Measurements from ENCODE around the gene SYT6. TPM values are rescaled to one million over a fixed set of nuclear protein-coding genes. Genes with fewer than 3 reads are reported as not detected.

Gene SYT6
- total and polyA plus RNA-seq, 2 experiments from 2014 or later: 1.2 to 2.6 TPM

DNA sequence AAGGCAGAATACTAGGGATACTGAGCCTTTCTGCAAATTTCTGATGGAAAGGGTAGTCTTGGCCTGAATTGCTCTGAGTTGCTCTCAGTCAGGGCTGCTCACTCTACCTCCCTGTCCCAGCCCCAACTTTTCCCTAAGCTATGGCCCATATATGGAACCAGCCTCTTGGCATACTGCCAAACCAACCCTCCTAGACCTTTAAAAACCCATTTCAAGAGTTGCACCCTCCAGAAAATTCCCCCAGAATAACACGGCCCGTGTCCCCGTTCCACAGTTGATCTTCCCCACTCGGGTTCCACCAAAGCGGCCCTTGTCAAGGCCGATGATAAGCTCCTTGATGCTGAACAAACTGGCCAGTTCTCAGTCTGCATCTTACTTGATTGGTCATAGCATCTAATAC is 25.4 kb downstream of the SYT6 start:
- Histone ChIP-seq H4K20me1 (ENCODE audit: insufficient read depth, poor library complexity, severe bottlenecking) (no peaks in the 10 kb centered on the region), H3K27ac (no peak overlapping the region), H3K27me3 (no peaks in the 10 kb centered on the region), H3K79me2 (no peaks in the 10 kb centered on the region), H3K9me3 (ENCODE audit: low read depth) (no peaks in the 10 kb centered on the region), H3K4me1 (ENCODE audit: insufficient read depth) (peaks cover 2% of the 10 kb centered on the region), H3K36me3 (replicated peaks; ENCODE audit: insufficient read depth, low read depth) (no peaks in the 10 kb centered on the region), H3K9me2 (replicated peaks; ENCODE audit: insufficient read depth) (no peaks in the 10 kb centered on the region), H3K4me3 (no peak overlapping the region), H2AFZ (no peak overlapping the region), H3K4me2 (no peak overlapping the region)
- WGBS (ENCODE audit: low lambda C conversion rate, missing lambda C conversion rate): 92% methylated on average over 6 of the region's 6 CpGs
- DNase-seq (ENCODE audit: low spot score): no peak
- TF ChIP-seq EZH2 (IDR thresholded peaks at IDR 0.05; ENCODE audit: borderline replicate concordance) (no peak), EZH2phosphoT487 (IDR thresholded peaks at IDR 0.05; ENCODE audit: low read depth, severe bottlenecking, unreplicated experiment) (no peak)
- TF ChIP-seq, protein P1, sequence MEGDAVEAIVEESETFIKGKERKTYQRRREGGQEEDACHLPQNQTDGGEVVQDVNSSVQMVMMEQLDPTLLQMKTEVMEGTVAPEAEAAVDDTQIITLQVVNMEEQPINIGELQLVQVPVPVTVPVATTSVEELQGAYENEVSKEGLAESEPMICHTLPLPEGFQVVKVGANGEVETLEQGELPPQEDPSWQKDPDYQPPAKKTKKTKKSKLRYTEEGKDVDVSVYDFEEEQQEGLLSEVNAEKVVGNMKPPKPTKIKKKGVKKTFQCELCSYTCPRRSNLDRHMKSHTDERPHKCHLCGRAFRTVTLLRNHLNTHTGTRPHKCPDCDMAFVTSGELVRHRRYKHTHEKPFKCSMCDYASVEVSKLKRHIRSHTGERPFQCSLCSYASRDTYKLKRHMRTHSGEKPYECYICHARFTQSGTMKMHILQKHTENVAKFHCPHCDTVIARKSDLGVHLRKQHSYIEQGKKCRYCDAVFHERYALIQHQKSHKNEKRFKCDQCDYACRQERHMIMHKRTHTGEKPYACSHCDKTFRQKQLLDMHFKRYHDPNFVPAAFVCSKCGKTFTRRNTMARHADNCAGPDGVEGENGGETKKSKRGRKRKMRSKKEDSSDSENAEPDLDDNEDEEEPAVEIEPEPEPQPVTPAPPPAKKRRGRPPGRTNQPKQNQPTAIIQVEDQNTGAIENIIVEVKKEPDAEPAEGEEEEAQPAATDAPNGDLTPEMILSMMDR (IDR thresholded peaks at IDR 0.05; ENCODE audit: poor library complexity): no peak

DNA sequence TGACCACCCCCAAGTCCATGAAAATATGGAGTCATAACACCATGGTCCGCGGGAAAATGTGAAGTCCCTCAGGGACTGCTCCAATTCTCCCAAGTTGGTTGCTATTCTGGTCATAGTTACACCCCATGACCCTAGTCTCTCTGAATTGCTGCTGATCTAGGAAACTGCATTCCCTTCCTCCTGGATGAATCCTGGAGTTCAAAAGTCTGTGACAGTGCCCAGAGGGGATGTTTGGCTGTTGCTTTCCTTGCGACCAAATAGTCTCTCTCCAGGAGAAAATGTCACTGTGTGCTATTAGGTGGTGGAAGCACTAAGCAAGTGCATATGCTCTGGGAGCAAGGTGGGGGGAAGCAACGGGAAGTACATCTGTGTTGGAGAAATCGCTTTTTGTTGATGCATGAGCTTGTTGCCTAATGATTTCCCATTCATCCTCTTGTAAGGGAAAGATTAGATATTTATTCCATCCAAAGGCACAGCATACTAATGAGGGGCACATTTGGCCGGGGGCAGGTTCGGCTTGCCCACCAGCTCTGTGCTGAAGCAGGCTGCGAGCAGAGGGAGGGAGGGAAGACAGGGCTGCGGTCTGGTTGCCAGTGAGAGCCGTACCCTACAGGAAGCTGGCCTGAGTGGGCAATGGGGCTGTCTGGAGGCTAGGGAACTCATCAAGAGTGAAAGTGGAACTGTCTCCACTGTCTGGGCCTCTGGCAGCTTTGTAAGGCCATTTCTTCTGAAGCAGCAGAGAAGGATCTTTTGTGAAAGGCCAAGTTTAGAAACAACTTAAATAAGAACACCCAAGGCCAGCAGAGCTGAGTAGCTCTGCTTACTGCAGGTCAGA is 27.2 kb downstream of the SYT6 start:
- Histone ChIP-seq H2AFZ (no peak overlapping the region), H3K4me3 (no peak overlapping the region), H3K9me2 (replicated peaks; ENCODE audit: insufficient read depth) (no peaks in the 10 kb centered on the region), H4K20me1 (ENCODE audit: insufficient read depth, poor library complexity, severe bottlenecking) (no peaks in the 10 kb centered on the region), H3K36me3 (replicated peaks; ENCODE audit: insufficient read depth, low read depth) (no peaks in the 10 kb centered on the region), H3K27me3 (no peaks in the 10 kb centered on the region), H3K9me3 (ENCODE audit: low read depth) (no peaks in the 10 kb centered on the region), H3K4me2 (no peak overlapping the region), H3K79me2 (no peaks in the 10 kb centered on the region), H3K4me1 (ENCODE audit: insufficient read depth) (peaks cover 7% of the 10 kb centered on the region), H3K27ac (no peak overlapping the region)
- no peak for DNase-seq (ENCODE audit: low spot score)
- 93% methylated on average over 10 of the region's 10 CpGs for WGBS (ENCODE audit: low lambda C conversion rate, missing lambda C conversion rate)
- TF ChIP-seq EZH2phosphoT487 (IDR thresholded peaks at IDR 0.05; ENCODE audit: low read depth, severe bottlenecking, unreplicated experiment) (no peak), EZH2 (IDR thresholded peaks at IDR 0.05; ENCODE audit: borderline replicate concordance) (no peak)
- TF ChIP-seq, protein P1 (IDR thresholded peaks at IDR 0.05; ENCODE audit: poor library complexity): no peak

DNA sequence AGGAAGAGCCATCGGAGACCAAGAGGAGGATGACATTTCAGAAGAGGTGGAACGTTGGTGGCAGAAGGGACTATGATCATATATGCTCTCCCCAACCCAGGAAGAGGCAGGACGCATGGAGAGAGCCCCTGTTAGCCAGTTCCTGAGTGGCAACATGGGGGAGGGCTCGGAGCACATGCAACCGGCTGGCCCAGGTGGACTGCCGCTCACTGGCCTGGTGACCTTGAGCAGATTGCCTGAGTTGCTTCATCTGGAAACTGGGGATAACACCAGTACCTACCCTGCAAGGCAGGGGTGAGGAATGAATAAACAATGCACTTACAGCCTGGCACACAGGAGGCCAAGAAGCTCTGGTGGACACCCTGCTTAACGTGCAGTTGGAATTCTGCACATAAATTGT is 29.0 kb downstream of the SYT6 start:
- Histone ChIP-seq H2AFZ (no peak overlapping the region), H3K27me3 (no peaks in the 10 kb centered on the region), H3K79me2 (no peaks in the 10 kb centered on the region), H3K9me2 (replicated peaks; ENCODE audit: insufficient read depth) (no peaks in the 10 kb centered on the region), H4K20me1 (ENCODE audit: insufficient read depth, poor library complexity, severe bottlenecking) (no peaks in the 10 kb centered on the region), H3K4me3 (no peak overlapping the region), H3K9me3 (ENCODE audit: low read depth) (no peaks in the 10 kb centered on the region), H3K36me3 (replicated peaks; ENCODE audit: insufficient read depth, low read depth) (no peaks in the 10 kb centered on the region), H3K27ac (no peak overlapping the region), H3K4me1 (ENCODE audit: insufficient read depth) (peaks cover 7% of the 10 kb centered on the region), H3K4me2 (no peak overlapping the region)
- no peak for DNase-seq (ENCODE audit: low spot score)
- TF ChIP-seq EZH2phosphoT487 (IDR thresholded peaks at IDR 0.05; ENCODE audit: low read depth, severe bottlenecking, unreplicated experiment) (no peak), EZH2 (IDR thresholded peaks at IDR 0.05; ENCODE audit: borderline replicate concordance) (no peak)
- TF ChIP-seq, protein P1 (IDR thresholded peaks at IDR 0.05; ENCODE audit: poor library complexity): no peak
- 97% methylated on average over 7 of the region's 7 CpGs for WGBS (ENCODE audit: low lambda C conversion rate, missing lambda C conversion rate)

Data from hepatocyte (in vitro differentiated cells).